ENCODE data around the gene HECTD1.

DNA sequence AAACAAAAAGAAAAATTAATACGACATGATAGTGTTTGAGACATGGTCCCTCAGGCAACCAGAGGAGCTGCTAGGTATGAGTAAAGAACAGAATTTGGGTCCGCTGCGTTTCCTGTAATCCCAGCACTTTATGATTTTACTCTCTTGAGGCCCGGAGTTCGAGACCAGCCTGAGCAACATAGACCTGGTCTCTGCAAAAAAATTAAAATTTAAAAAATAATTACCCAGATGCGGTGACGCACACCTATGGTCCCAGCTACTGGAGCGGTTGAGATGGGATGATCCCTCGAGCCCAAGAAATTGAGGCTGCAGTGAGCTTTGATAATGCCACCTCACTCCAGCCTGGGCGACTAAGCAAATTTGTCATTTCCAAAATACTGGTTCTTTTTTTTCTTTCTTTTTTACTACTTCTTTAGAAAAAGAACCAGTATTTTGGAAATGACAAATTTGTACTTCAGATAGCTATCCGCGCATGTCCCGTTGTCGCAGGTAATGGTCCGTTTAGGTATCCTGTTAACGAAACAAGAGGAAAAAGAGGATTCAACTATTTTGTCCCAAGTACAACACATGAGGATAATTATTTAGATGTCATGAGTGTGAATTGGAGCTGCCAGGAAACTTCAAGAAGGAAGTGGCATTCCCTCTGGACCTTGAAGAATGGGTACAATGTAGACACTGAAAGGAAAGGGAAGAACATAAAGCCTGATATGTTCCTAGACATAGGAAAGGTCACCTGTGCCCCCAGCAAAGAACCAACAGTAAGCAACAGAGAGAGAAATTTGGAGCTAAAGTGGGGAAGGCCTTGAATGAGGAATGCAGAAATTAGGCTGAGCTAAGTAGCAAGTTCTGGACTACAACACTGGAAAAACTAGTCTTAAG, 1.2 kb upstream of the HECTD1 start:
- TF ChIP-seq, protein P1, sequence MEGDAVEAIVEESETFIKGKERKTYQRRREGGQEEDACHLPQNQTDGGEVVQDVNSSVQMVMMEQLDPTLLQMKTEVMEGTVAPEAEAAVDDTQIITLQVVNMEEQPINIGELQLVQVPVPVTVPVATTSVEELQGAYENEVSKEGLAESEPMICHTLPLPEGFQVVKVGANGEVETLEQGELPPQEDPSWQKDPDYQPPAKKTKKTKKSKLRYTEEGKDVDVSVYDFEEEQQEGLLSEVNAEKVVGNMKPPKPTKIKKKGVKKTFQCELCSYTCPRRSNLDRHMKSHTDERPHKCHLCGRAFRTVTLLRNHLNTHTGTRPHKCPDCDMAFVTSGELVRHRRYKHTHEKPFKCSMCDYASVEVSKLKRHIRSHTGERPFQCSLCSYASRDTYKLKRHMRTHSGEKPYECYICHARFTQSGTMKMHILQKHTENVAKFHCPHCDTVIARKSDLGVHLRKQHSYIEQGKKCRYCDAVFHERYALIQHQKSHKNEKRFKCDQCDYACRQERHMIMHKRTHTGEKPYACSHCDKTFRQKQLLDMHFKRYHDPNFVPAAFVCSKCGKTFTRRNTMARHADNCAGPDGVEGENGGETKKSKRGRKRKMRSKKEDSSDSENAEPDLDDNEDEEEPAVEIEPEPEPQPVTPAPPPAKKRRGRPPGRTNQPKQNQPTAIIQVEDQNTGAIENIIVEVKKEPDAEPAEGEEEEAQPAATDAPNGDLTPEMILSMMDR (conservative IDR thresholded peaks at IDR 0.05; ENCODE audit: low read length): no peak
- TF ChIP-seq EZH2phosphoT487 (IDR thresholded peaks at IDR 0.05; ENCODE audit: borderline replicate concordance, low read depth, low read length): no peak
